Right atrium auricular region (tissue), 2 donors: Measurements from ENCODE around the gene HRNR. TPM values are rescaled to one million over a fixed set of nuclear protein-coding genes. Genes with fewer than 3 reads are reported as not detected.
"Not testable (repeated sequence)": the region's sequence is repeated elsewhere in the genome, so short reads cannot be mapped to it uniquely, and the experiment has no call there.

ENCODE experiments used
- DNase-seq: peaks from one replicate; pipeline ENCODE4 v3.0.0-alpha.2; 2019; ENCODE audit warnings: low spot score
- H3K27ac ChIP-seq, 2 donors: fragments of 200-600 bp; sonication (generic); 1 replicate in 1 of 2; 2 replicates in 1 of 2; pipeline ENCODE4 v1.5.1; 2016 to 2019
- H3K27me3 ChIP-seq, 2 donors: fragments of 200-600 bp; sonication (generic); one replicate each; pipeline versions ENCODE4 v1.5.1 to v1.6.0; 2017 to 2019
- H3K36me3 ChIP-seq: fragments of 200-600 bp; sonication (generic); one replicate; pipeline ENCODE4 v1.5.1; 2016
- H3K4me1 ChIP-seq, 2 donors: fragments of 200-600 bp; sonication (generic); one replicate each; pipeline versions ENCODE4 v1.5.1 to v1.6.0; 2017 to 2019
- H3K4me3 ChIP-seq, 2 donors: fragments of 200-600 bp; sonication (generic); 1 replicate in 1 of 2; 2 replicates in 1 of 2; pipeline ENCODE4 v1.5.1; 2017 to 2019; ENCODE audit warnings: mild to moderate bottlenecking in 1 of 2, moderate library complexity in 1 of 2
- H3K9me3 ChIP-seq, 2 donors: fragments of 200-600 bp; sonication (generic); one replicate each; pipeline ENCODE4 v1.5.1; 2019
- CTCF ChIP-seq, 2 donors: fragments of 200-600 bp; sonication (generic); IDR thresholded peaks; one replicate each; pipeline ENCODE4 v1.5.1; 2019; ENCODE audit warnings: antibody characterized with exemption in 2 of 2
- total RNA-seq, 2 donors: library from RNA; depleted of rRNA; stranded (reverse); fragments of >200 nt; gene quantifications; one replicate each; pipeline ENCODE4 v1.1.0, GENCODE V29; 2016

HRNR gene
- total RNA-seq, 2 donors from 2014 or later = not detected

- Histone ChIP-seq H3K9me3 (no peaks in the 10 kb centered on the region), H3K27ac (no peak overlapping the region), H3K36me3 (no peaks in the 10 kb centered on the region), H3K27me3 (no peaks in the 10 kb centered on the region), H3K4me1 (no peaks in the 10 kb centered on the region), H3K4me3 (no peak overlapping the region)
- no peak for TF ChIP-seq CTCF (IDR thresholded peaks at IDR 0.05)
- DNase-seq = no peak
Observed at GRCh38 chr1:152218762-152219436, 5.1 kb downstream of the HRNR start.

- H3K27ac ChIP-seq, H3K4me3 ChIP-seq, H3K9me3 ChIP-seq, DNase-seq, H3K4me1 ChIP-seq, H3K27me3 ChIP-seq, H3K36me3 ChIP-seq: not testable (repeated sequence)
Observed at GRCh38 chr1:152215604-152216003, 8.4 kb downstream of the HRNR start.

- H3K4me1 ChIP-seq, H3K27ac ChIP-seq, H3K36me3 ChIP-seq, H3K27me3 ChIP-seq, DNase-seq, H3K9me3 ChIP-seq, H3K4me3 ChIP-seq: not testable (repeated sequence)
Observed at GRCh38 chr1:152214911-152215310, 9.1 kb downstream of the HRNR start.

- no peak for TF ChIP-seq CTCF (IDR thresholded peaks at IDR 0.05)
- H3K27ac ChIP-seq = no peak overlapping the region
- no peaks in the 10 kb centered on the region for H3K9me3 ChIP-seq
- no peak overlapping the region for H3K4me3 ChIP-seq
- H3K36me3 ChIP-seq = no peaks in the 10 kb centered on the region
- H3K27me3 ChIP-seq = no peaks in the 10 kb centered on the region
- no peak for DNase-seq
- no peaks in the 10 kb centered on the region for H3K4me1 ChIP-seq
Observed at GRCh38 chr1:152198982-152199381, 25.0 kb downstream of the HRNR start.

GRCh38 chr1:152197361-152197941 lies 26.5 kb downstream of the HRNR start:
- no peak overlapping the region for H3K27ac ChIP-seq
- H3K36me3 ChIP-seq = no peaks in the 10 kb centered on the region
- no peaks in the 10 kb centered on the region for H3K9me3 ChIP-seq
- no peak for DNase-seq
- H3K4me1 ChIP-seq = no peaks in the 10 kb centered on the region
- no peak for TF ChIP-seq CTCF (IDR thresholded peaks at IDR 0.05)
- no peak overlapping the region for H3K4me3 ChIP-seq
- H3K27me3 ChIP-seq = no peaks in the 10 kb centered on the region

GRCh38 chr1:152191711-152192110 lies 32.3 kb downstream of the HRNR start:
- no peak for TF ChIP-seq CTCF (IDR thresholded peaks at IDR 0.05)
- H3K4me1 ChIP-seq = no peaks in the 10 kb centered on the region
- no peaks in the 10 kb centered on the region for H3K9me3 ChIP-seq
- H3K27ac ChIP-seq = no peak overlapping the region
- no peaks in the 10 kb centered on the region for H3K36me3 ChIP-seq
- no peak for DNase-seq
- no peaks in the 10 kb centered on the region for H3K27me3 ChIP-seq
- no peak overlapping the region for H3K4me3 ChIP-seq

- TF ChIP-seq CTCF (IDR thresholded peaks at IDR 0.05) = no peak
- no peak overlapping the region for H3K27ac ChIP-seq
- no peaks in the 10 kb centered on the region for H3K36me3 ChIP-seq
- H3K27me3 ChIP-seq = no peaks in the 10 kb centered on the region
- no peak overlapping the region for H3K4me3 ChIP-seq
- no peaks in the 10 kb centered on the region for H3K4me1 ChIP-seq
- DNase-seq = no peak
- no peaks in the 10 kb centered on the region for H3K9me3 ChIP-seq
Observed at GRCh38 chr1:152191260-152191659, 32.7 kb downstream of the HRNR start.
